DMS153 treated with DMSO at 0.1 percent for 48 hours (cell line): ENCODE measurements around the gene FBXO17.
"Not testable (repeated sequence)": the region's sequence is repeated elsewhere in the genome, so short reads cannot be mapped to it uniquely, and the experiment has no call there.

Source experiments
- DNase-seq: peaks from one replicate; lab custom pipeline; 2025; ENCODE audit not compliant: unreplicated experiment; lab: John Stamatoyannopoulos, UW

The FBXO17 gene

GRCh38 chr19:38975214-38975860, at the start of gene FBXO17:
FBXO17 (minus strand) TSS chr19:38975742; CDS start chr19:38950319, 25,423 bp downstream.
- no peak for DNase-seq

- no peak for DNase-seq
Observed at GRCh38 chr19:39024875-39025641, 49.5 kb upstream of the FBXO17 start.

- DNase-seq: no peak
Observed at GRCh38 chr19:39021063-39021462, 45.5 kb upstream of the FBXO17 start.

- DNase-seq: no peak
Observed at GRCh38 chr19:39017646-39018045, 42.1 kb upstream of the FBXO17 start.

- DNase-seq: no peak
Observed at GRCh38 chr19:39017026-39017425, 41.5 kb upstream of the FBXO17 start.

GRCh38 chr19:39014037-39014436, 38.5 kb upstream of the FBXO17 start:
- no peak for DNase-seq

- DNase-seq: no peak
Observed at GRCh38 chr19:39009001-39009400, 33.5 kb upstream of the FBXO17 start.

- no peak for DNase-seq
Observed at GRCh38 chr19:39008137-39008536, 32.6 kb upstream of the FBXO17 start.

GRCh38 chr19:39007096-39007495, 31.6 kb upstream of the FBXO17 start:
- DNase-seq: no peak

GRCh38 chr19:39004403-39004802, 28.9 kb upstream of the FBXO17 start:
- no peak for DNase-seq

- DNase-seq: no peak
Observed at GRCh38 chr19:39003796-39004195, 28.3 kb upstream of the FBXO17 start.

GRCh38 chr19:39003188-39003587, 27.6 kb upstream of the FBXO17 start:
- no peak for DNase-seq

- no peak for DNase-seq
Observed at GRCh38 chr19:39001041-39001440, 25.5 kb upstream of the FBXO17 start.

GRCh38 chr19:38997576-38997975, 22.0 kb upstream of the FBXO17 start:
- DNase-seq: not testable (repeated sequence)

- DNase-seq: no peak
Observed at GRCh38 chr19:38993271-38993670, 17.7 kb upstream of the FBXO17 start.

GRCh38 chr19:38990949-38991697, 15.6 kb upstream of the FBXO17 start:
- DNase-seq: no peak

GRCh38 chr19:38989614-38990013, 14.1 kb upstream of the FBXO17 start:
- DNase-seq: not testable (repeated sequence)

GRCh38 chr19:38989066-38989605, 13.6 kb upstream of the FBXO17 start:
- DNase-seq: no peak

GRCh38 chr19:38988627-38989026, 13.1 kb upstream of the FBXO17 start:
- DNase-seq: not testable (repeated sequence)

GRCh38 chr19:38987745-38988144, 12.2 kb upstream of the FBXO17 start:
- not testable (repeated sequence) for DNase-seq

- DNase-seq: no peak
Observed at GRCh38 chr19:38985262-38985661, 9.7 kb upstream of the FBXO17 start.
